HG02973 (cell line): ENCODE measurements around the gene MPP3.
"Not testable (repeated sequence)": the region's sequence is repeated elsewhere in the genome, so short reads cannot be mapped to it uniquely, and the experiment has no call there.

ENCODE experiments used
- ATAC-seq: cut with Tn5 transposase; IDR thresholded peaks from one replicate; pipeline ENCODE4 v1.9.1; 2021; ENCODE audit warnings: moderate library complexity; ENCODE audit not compliant: unreplicated experiment

MPP3 gene

GRCh38 chr17:43860927-43861622 lies 28.1 kb upstream of the MPP3 start:
- no peak for ATAC-seq

- no peak for ATAC-seq
Measured at GRCh38 chr17:43860077-43860725, 27.3 kb upstream of the MPP3 start.

GRCh38 chr17:43857957-43858600 lies 25.1 kb upstream of the MPP3 start:
- ATAC-seq, result no peak

- no peak for ATAC-seq
Measured at GRCh38 chr17:43857141-43857540, 24.2 kb upstream of the MPP3 start.

- no peak for ATAC-seq
Measured at GRCh38 chr17:43856141-43856540, 23.2 kb upstream of the MPP3 start.

GRCh38 chr17:43855061-43855460 lies 22.1 kb upstream of the MPP3 start:
- ATAC-seq, result no peak

- no peak for ATAC-seq
Measured at GRCh38 chr17:43854498-43854897, 21.6 kb upstream of the MPP3 start.

GRCh38 chr17:43853546-43853945 lies 20.6 kb upstream of the MPP3 start:
- ATAC-seq, result no peak

- no peak for ATAC-seq
Measured at GRCh38 chr17:43852571-43852970, 19.6 kb upstream of the MPP3 start.

GRCh38 chr17:43849116-43849515 lies 16.2 kb upstream of the MPP3 start:
- ATAC-seq, result no peak

- ATAC-seq, result no peak
Measured at GRCh38 chr17:43848601-43849000, 15.7 kb upstream of the MPP3 start.

GRCh38 chr17:43846963-43847371 lies 14.0 kb upstream of the MPP3 start, which contains the start of gene CD300LG:
CD300LG (plus strand) TSS chr17:43847176; CDS start chr17:43847217, 41 bp downstream.
- ATAC-seq, result no peak

GRCh38 chr17:43846221-43846712 lies 13.3 kb upstream of the MPP3 start:
- ATAC-seq, result no peak

- ATAC-seq, result no peak
Measured at GRCh38 chr17:43845766-43846165, 12.8 kb upstream of the MPP3 start.

GRCh38 chr17:43844241-43844640 lies 11.3 kb upstream of the MPP3 start:
- no peak for ATAC-seq

GRCh38 chr17:43842975-43843325 lies 10.0 kb upstream of the MPP3 start:
- ATAC-seq, result no peak

GRCh38 chr17:43842091-43842974 lies 9.4 kb upstream of the MPP3 start:
- not testable (repeated sequence) for ATAC-seq

GRCh38 chr17:43841282-43841681 lies 8.3 kb upstream of the MPP3 start:
- no peak for ATAC-seq

GRCh38 chr17:43840814-43841213 lies 7.9 kb upstream of the MPP3 start:
- ATAC-seq, result no peak

GRCh38 chr17:43839670-43840108 lies 6.7 kb upstream of the MPP3 start:
- ATAC-seq, result no peak

GRCh38 chr17:43834106-43834505 lies 1.2 kb upstream of the MPP3 start:
- ATAC-seq, result no peak
